Liver (tissue), 9 donors: Measurements from ENCODE around the gene FOXL2NB. TPM values are rescaled to one million over a fixed set of nuclear protein-coding genes. Genes with fewer than 3 reads are reported as not detected.

Source experiments
- DNase-seq: peaks from one replicate; pipeline ENCODE4 v3.0.0-alpha.2; 2017; ENCODE audit warnings: low spot score
- H3K27ac ChIP-seq, 2 donors: one replicate each; pipeline ENCODE4 v1.7.0; 2013; ENCODE audit warnings: inconsistent platforms in 2 of 2, low read length in 2 of 2, control low read depth in 1 of 2, low read depth in 1 of 2, mild to moderate bottlenecking in 1 of 2
- H3K27me3 ChIP-seq, 4 donors: one replicate each; pipeline versions ENCODE4 v1.6.1 to v1.7.0; 2013; ENCODE audit warnings: low read length in 3 of 4, inconsistent platforms in 1 of 4, mild to moderate bottlenecking in 1 of 4, moderate library complexity in 1 of 4; ENCODE audit not compliant: control insufficient read depth in 4 of 4, insufficient read depth in 4 of 4
- H3K36me3 ChIP-seq, 4 donors: one replicate each; pipeline versions ENCODE4 v1.6.1 to v1.7.0; 2013; ENCODE audit warnings: low read length in 3 of 4, mild to moderate bottlenecking in 3 of 4, low read depth in 1 of 4, moderate library complexity in 1 of 4; ENCODE audit not compliant: control insufficient read depth in 4 of 4, insufficient read depth in 3 of 4
- H3K4me1 ChIP-seq, 4 donors: one replicate each; pipeline versions ENCODE4 v1.6.1 to v1.7.0; 2013; ENCODE audit warnings: low read length in 3 of 4, mild to moderate bottlenecking in 3 of 4, moderate library complexity in 1 of 4; ENCODE audit not compliant: control insufficient read depth in 4 of 4, insufficient read depth in 4 of 4
- H3K4me3 ChIP-seq, 3 donors: one replicate each; pipeline versions ENCODE4 v1.6.1 to v1.7.0; 2013; ENCODE audit warnings: low read length in 3 of 3, control low read depth in 1 of 3, low read depth in 1 of 3, mild to moderate bottlenecking in 1 of 3
- H3K9ac ChIP-seq, 2 donors: one replicate each; pipeline ENCODE4 v1.7.0; 2013; ENCODE audit warnings: low read length in 2 of 2, mild to moderate bottlenecking in 2 of 2, moderate library complexity in 2 of 2, control low read depth in 1 of 2, low read depth in 1 of 2
- H3K9me3 ChIP-seq, 4 donors: one replicate each; pipeline versions ENCODE4 v1.6.1 to v1.7.0; 2013; ENCODE audit warnings: low read length in 3 of 4; ENCODE audit not compliant: control insufficient read depth in 4 of 4
- EGR1 ChIP-seq, 2 donors: IDR thresholded peaks; 2 replicates each; pipeline ENCODE4 v1.6.1; 2016 to 2018; ENCODE audit warnings: antibody characterized with exemption in 2 of 2, low read depth in 2 of 2
- FOXA1 ChIP-seq: IDR thresholded peaks from 2 replicates; pipeline ENCODE4 v1.6.1; 2016; ENCODE audit warnings: antibody characterized with exemption
- FOXA2 ChIP-seq: IDR thresholded peaks from 2 replicates; pipeline ENCODE4 v1.6.1; 2016; ENCODE audit warnings: antibody characterized with exemption
- GABPA ChIP-seq, 2 donors: IDR thresholded peaks in 1 of 2; conservative IDR thresholded peaks in 1 of 2; 2 replicates each; pipeline ENCODE4 v1.6.1; 2016; ENCODE audit warnings: antibody characterized with exemption in 2 of 2, mild to moderate bottlenecking in 1 of 2, moderate library complexity in 1 of 2
- HNF4A ChIP-seq, 2 donors: conservative IDR thresholded peaks; 2 replicates each; pipeline ENCODE4 v1.6.1; 2016; ENCODE audit warnings: antibody characterized with exemption in 2 of 2, mild to moderate bottlenecking in 2 of 2
- HNF4G ChIP-seq: IDR thresholded peaks from 2 replicates; pipeline ENCODE4 v1.6.1; 2016; ENCODE audit warnings: antibody characterized with exemption
- JUND ChIP-seq, 2 donors: IDR thresholded peaks; 2 replicates each; pipeline ENCODE4 v1.6.1; 2016; ENCODE audit warnings: antibody characterized with exemption in 2 of 2
- NR2F2 ChIP-seq: IDR thresholded peaks from 2 replicates; pipeline ENCODE4 v1.6.1; 2016; ENCODE audit warnings: antibody characterized with exemption
- RAD21 ChIP-seq, 2 donors: IDR thresholded peaks; 2 replicates each; pipeline ENCODE4 v1.6.1; 2016; ENCODE audit warnings: antibody characterized with exemption in 2 of 2, mild to moderate bottlenecking in 2 of 2
- RXRA ChIP-seq, 2 donors: IDR thresholded peaks; 2 replicates each; pipeline ENCODE4 v1.6.1; 2017 to 2018; ENCODE audit warnings: antibody characterized with exemption in 2 of 2, mild to moderate bottlenecking in 1 of 2
- SP1 ChIP-seq: IDR thresholded peaks from 2 replicates; pipeline ENCODE4 v1.6.1; 2018; ENCODE audit warnings: antibody characterized with exemption, mild to moderate bottlenecking
- TAF1 ChIP-seq: conservative IDR thresholded peaks from 2 replicates; pipeline ENCODE4 v1.6.1; 2016; ENCODE audit warnings: antibody characterized with exemption, mild to moderate bottlenecking
- YY1 ChIP-seq: IDR thresholded peaks from 2 replicates; pipeline ENCODE4 v1.6.1; 2016; ENCODE audit warnings: antibody characterized with exemption, mild to moderate bottlenecking
- WGBS: extraction: QIAGEN DNeasy Blood & Tissue Kit; methylation state at CpG from one replicate; pipeline ENCODE4 v1.1.7; 2013; 5-methylcytosine and 5-hydroxymethylcytosine counted together
- polyA plus RNA-seq, 2 donors: library from polyadenylated mRNA; stranded (reverse) in 1 of 2; unstranded in 1 of 2; fragments of 200-250 nt in 1 of 2; fragments of >200 nt in 1 of 2; fragmentation: Nextera tagmentation in 1 of 2; extraction: Ambion mirVana in 1 of 2; gene quantifications; one replicate each; pipeline versions ENCODE4 v1.2.1 to v1.2.3, GENCODE V29; 2013 to 2015
- total RNA-seq, 2 donors: library from RNA; depleted of rRNA; stranded (reverse); fragments of >200 nt; gene quantifications; one replicate each; pipeline ENCODE4 v1.2.3, GENCODE V29; 2014
- TF ChIP-seq, protein P1 (sequence below): IDR thresholded peaks from 2 replicates; pipeline ENCODE4 v1.6.1; 2016; ENCODE audit warnings: antibody characterized with exemption
- TF ChIP-seq, protein P2 (sequence below): IDR thresholded peaks from 2 replicates; pipeline ENCODE4 v1.6.1; 2016; ENCODE audit warnings: antibody characterized with exemption
- TF ChIP-seq, protein P3 (sequence below): IDR thresholded peaks from 2 replicates; pipeline ENCODE4 v1.6.1; 2016; ENCODE audit warnings: antibody characterized with exemption, mild to moderate bottlenecking
- donor health status: healthy.
- donor health status: healthy.
- donor health status: healthy.
- donor health status: healthy.
- donor health status: healthy.

Gene FOXL2NB
- total and polyA plus RNA-seq, 4 donors: not detected

GRCh38 chr3:138974462-138974861 lies 27.4 kb downstream of the FOXL2NB start:
- Histone ChIP-seq H3K4me3 (no peak overlapping the region), H3K27ac (no peak overlapping the region), H3K36me3 (no peaks in the 10 kb centered on the region), H3K9ac (no peak overlapping the region), H3K4me1 (peaks cover 0 to 2% (median under 1%) of the 10 kb centered on the region in 4 donors), H3K9me3 (no peaks in the 10 kb centered on the region), H3K27me3 (peaks cover 0 to 2% (median 0%) of the 10 kb centered on the region in 4 donors)
- 80% methylated on average over 5 of the region's 5 CpGs for WGBS
- DNase-seq: no peak
- TF ChIP-seq, protein P1, sequence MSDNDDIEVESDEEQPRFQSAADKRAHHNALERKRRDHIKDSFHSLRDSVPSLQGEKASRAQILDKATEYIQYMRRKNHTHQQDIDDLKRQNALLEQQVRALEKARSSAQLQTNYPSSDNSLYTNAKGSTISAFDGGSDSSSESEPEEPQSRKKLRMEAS: no peak
- TF ChIP-seq HNF4G (no peak), RXRA (IDR thresholded peaks at IDR 0.05) (no peak), JUND (IDR thresholded peaks at IDR 0.05) (no peak), RAD21 (IDR thresholded peaks at IDR 0.05) (no peak), SP1 (no peak)

GRCh38 chr3:138975351-138975750 lies 28.3 kb downstream of the FOXL2NB start:
- H3K4me3 ChIP-seq: no peak overlapping the region
- DNase-seq: no peak
- H3K27ac ChIP-seq: no peak overlapping the region
- H3K9ac ChIP-seq: no peak overlapping the region
- no peaks in the 10 kb centered on the region for H3K36me3 ChIP-seq
- H3K27me3 ChIP-seq: peaks cover 0 to 2% (median 0%) of the 10 kb centered on the region in 4 donors
- no peaks in the 10 kb centered on the region for H3K9me3 ChIP-seq
- peaks cover 0 to 3% (median 1%) of the 10 kb centered on the region in 4 donors for H3K4me1 ChIP-seq
- no peak for TF ChIP-seq HNF4A (conservative IDR thresholded peaks at IDR 0.05)
- TF ChIP-seq, protein P1: no peak
- no peak for TF ChIP-seq RXRA (IDR thresholded peaks at IDR 0.05)
- 94% methylated on average over 8 of the region's 8 CpGs for WGBS

DNA sequence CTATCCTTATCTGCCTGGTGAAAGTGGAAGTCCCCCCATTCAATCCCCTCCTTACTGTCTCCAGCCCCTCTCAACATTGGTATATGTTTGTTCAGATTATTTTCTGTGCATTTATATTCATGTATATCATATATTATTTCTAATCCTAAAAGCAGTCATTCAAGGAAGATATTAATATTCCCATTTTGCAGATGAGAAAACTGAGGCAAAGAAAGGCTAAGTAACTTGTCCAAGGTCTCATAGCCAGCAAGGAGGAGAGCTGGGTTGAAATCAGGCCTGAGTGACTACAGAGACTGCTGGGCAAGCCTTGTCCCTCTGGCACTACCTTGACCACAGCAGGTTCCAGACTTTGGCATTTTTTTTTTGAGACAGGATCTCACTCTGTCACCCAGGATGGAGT lies 29.0 kb downstream of the FOXL2NB start:
- TF ChIP-seq YY1 (no peak), RAD21 (IDR thresholded peaks at IDR 0.05) (no peak), RXRA (IDR thresholded peaks at IDR 0.05) (no peak), TAF1 (no peak), HNF4G (no peak)
- TF ChIP-seq, protein P2, sequence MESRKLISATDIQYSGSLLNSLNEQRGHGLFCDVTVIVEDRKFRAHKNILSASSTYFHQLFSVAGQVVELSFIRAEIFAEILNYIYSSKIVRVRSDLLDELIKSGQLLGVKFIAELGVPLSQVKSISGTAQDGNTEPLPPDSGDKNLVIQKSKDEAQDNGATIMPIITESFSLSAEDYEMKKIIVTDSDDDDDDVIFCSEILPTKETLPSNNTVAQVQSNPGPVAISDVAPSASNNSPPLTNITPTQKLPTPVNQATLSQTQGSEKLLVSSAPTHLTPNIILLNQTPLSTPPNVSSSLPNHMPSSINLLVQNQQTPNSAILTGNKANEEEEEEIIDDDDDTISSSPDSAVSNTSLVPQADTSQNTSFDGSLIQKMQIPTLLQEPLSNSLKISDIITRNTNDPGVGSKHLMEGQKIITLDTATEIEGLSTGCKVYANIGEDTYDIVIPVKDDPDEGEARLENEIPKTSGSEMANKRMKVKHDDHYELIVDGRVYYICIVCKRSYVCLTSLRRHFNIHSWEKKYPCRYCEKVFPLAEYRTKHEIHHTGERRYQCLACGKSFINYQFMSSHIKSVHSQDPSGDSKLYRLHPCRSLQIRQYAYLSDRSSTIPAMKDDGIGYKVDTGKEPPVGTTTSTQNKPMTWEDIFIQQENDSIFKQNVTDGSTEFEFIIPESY: no peak
- TF ChIP-seq, protein P1: no peak
- Histone ChIP-seq H3K27me3 (peaks cover 0 to 2% (median 0%) of the 10 kb centered on the region in 4 donors), H3K27ac (no peak overlapping the region), H3K36me3 (no peaks in the 10 kb centered on the region), H3K9me3 (no peaks in the 10 kb centered on the region), H3K4me3 (no peak overlapping the region), H3K4me1 (peaks cover 0 to 3% (median 1%) of the 10 kb centered on the region in 4 donors), H3K9ac (no peak overlapping the region)
- DNase-seq: no peak

GRCh38 chr3:138984816-138985215 lies 37.8 kb downstream of the FOXL2NB start:
- H3K4me3 ChIP-seq: no peak overlapping the region
- no peak overlapping the region for H3K27ac ChIP-seq
- no peak for DNase-seq
- H3K36me3 ChIP-seq: no peaks in the 10 kb centered on the region
- 35% methylated on average over 3 of the region's 3 CpGs for WGBS
- H3K9ac ChIP-seq: no peak overlapping the region
- H3K27me3 ChIP-seq: no peaks in the 10 kb centered on the region
- no peaks in the 10 kb centered on the region for H3K9me3 ChIP-seq
- H3K4me1 ChIP-seq: no peaks in the 10 kb centered on the region
- TF ChIP-seq HNF4G (no peak), EGR1 (IDR thresholded peaks at IDR 0.05; ENCODE audit: low read depth in 2 of 2) (no peak), FOXA1 (no peak), TAF1 (no peak), FOXA2 (no peak), JUND (IDR thresholded peaks at IDR 0.05) (no peak), NR2F2 (no peak), RAD21 (IDR thresholded peaks at IDR 0.05) (no peak), GABPA (IDR thresholded peaks at IDR 0.05 in 1 of 2, conservative IDR thresholded peaks at IDR 0.05 in 1 of 2) (no peak), SP1 (no peak)
- TF ChIP-seq, protein P3, sequence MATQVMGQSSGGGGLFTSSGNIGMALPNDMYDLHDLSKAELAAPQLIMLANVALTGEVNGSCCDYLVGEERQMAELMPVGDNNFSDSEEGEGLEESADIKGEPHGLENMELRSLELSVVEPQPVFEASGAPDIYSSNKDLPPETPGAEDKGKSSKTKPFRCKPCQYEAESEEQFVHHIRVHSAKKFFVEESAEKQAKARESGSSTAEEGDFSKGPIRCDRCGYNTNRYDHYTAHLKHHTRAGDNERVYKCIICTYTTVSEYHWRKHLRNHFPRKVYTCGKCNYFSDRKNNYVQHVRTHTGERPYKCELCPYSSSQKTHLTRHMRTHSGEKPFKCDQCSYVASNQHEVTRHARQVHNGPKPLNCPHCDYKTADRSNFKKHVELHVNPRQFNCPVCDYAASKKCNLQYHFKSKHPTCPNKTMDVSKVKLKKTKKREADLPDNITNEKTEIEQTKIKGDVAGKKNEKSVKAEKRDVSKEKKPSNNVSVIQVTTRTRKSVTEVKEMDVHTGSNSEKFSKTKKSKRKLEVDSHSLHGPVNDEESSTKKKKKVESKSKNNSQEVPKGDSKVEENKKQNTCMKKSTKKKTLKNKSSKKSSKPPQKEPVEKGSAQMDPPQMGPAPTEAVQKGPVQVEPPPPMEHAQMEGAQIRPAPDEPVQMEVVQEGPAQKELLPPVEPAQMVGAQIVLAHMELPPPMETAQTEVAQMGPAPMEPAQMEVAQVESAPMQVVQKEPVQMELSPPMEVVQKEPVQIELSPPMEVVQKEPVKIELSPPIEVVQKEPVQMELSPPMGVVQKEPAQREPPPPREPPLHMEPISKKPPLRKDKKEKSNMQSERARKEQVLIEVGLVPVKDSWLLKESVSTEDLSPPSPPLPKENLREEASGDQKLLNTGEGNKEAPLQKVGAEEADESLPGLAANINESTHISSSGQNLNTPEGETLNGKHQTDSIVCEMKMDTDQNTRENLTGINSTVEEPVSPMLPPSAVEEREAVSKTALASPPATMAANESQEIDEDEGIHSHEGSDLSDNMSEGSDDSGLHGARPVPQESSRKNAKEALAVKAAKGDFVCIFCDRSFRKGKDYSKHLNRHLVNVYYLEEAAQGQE: no peak
